ENCODE measurements around the gene RABL3.

The RABL3 gene

GRCh38 chr3:120752865-120753264 is 10.5 kb upstream of the RABL3 start:
- Histone ChIP-seq H2AFZ (ENCODE audit: low read length) (no peak overlapping the region), H3K9me3 (ENCODE audit: low read length) (no peaks in the 10 kb centered on the region), H3K36me3 (ENCODE audit: insufficient read depth, low read length) (peaks cover 56% of the 10 kb centered on the region), H3F3A (ENCODE audit: insufficient read depth, low read length) (no peaks in the 10 kb centered on the region), H3K9ac (ENCODE audit: low read length) (no peak overlapping the region), H4K20me1 (ENCODE audit: insufficient read depth, low read length) (no peaks in the 10 kb centered on the region), H3K79me2 (ENCODE audit: insufficient read depth, low read length) (peaks cover 39% of the 10 kb centered on the region; the same call in 1 of the 2 replicates), H3K27me3 (ENCODE audit: insufficient read depth, low read length) (no peaks in the 10 kb centered on the region), H3K4me2 (ENCODE audit: low read length) (no peak overlapping the region), H3K4me3 (ENCODE audit: low read depth, low read length, poor library complexity, severe bottlenecking) (no peak overlapping the region), H3K4me1 (ENCODE audit: insufficient read depth, low read length, severe bottlenecking) (no peaks in the 10 kb centered on the region), H3K27ac (ENCODE audit: low read depth, low read length, poor library complexity, severe bottlenecking) (no peak overlapping the region), H3K9me2 (ENCODE audit: low read depth, low read length) (no peaks in the 10 kb centered on the region)
- TF ChIP-seq, protein P1, sequence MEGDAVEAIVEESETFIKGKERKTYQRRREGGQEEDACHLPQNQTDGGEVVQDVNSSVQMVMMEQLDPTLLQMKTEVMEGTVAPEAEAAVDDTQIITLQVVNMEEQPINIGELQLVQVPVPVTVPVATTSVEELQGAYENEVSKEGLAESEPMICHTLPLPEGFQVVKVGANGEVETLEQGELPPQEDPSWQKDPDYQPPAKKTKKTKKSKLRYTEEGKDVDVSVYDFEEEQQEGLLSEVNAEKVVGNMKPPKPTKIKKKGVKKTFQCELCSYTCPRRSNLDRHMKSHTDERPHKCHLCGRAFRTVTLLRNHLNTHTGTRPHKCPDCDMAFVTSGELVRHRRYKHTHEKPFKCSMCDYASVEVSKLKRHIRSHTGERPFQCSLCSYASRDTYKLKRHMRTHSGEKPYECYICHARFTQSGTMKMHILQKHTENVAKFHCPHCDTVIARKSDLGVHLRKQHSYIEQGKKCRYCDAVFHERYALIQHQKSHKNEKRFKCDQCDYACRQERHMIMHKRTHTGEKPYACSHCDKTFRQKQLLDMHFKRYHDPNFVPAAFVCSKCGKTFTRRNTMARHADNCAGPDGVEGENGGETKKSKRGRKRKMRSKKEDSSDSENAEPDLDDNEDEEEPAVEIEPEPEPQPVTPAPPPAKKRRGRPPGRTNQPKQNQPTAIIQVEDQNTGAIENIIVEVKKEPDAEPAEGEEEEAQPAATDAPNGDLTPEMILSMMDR (IDR thresholded peaks at IDR 0.05; ENCODE audit: low read length), result no peak
- no peak for TF ChIP-seq EZH2 (IDR thresholded peaks at IDR 0.05; ENCODE audit: borderline replicate concordance, low read length)

GRCh38 chr3:120752230-120752629 is 9.9 kb upstream of the RABL3 start:
- TF ChIP-seq EZH2 (IDR thresholded peaks at IDR 0.05; ENCODE audit: borderline replicate concordance, low read length), result no peak
- TF ChIP-seq, protein P1 (IDR thresholded peaks at IDR 0.05; ENCODE audit: low read length), result no peak
- Histone ChIP-seq H3K79me2 (ENCODE audit: insufficient read depth, low read length) (peaks cover 35% of the 10 kb centered on the region; the same call in 1 of the 2 replicates), H3K9ac (ENCODE audit: low read length) (no peak overlapping the region), H3K27me3 (ENCODE audit: insufficient read depth, low read length) (no peaks in the 10 kb centered on the region), H3K9me2 (ENCODE audit: low read depth, low read length) (no peaks in the 10 kb centered on the region), H3F3A (ENCODE audit: insufficient read depth, low read length) (no peaks in the 10 kb centered on the region), H3K9me3 (ENCODE audit: low read length) (no peaks in the 10 kb centered on the region), H3K4me3 (ENCODE audit: low read depth, low read length, poor library complexity, severe bottlenecking) (no peak overlapping the region), H3K36me3 (ENCODE audit: insufficient read depth, low read length) (peaks cover 56% of the 10 kb centered on the region), H3K4me1 (ENCODE audit: insufficient read depth, low read length, severe bottlenecking) (no peaks in the 10 kb centered on the region), H3K4me2 (ENCODE audit: low read length) (no peak overlapping the region), H3K27ac (ENCODE audit: low read depth, low read length, poor library complexity, severe bottlenecking) (no peak overlapping the region), H4K20me1 (ENCODE audit: insufficient read depth, low read length) (no peaks in the 10 kb centered on the region), H2AFZ (ENCODE audit: low read length) (no peak overlapping the region)

GRCh38 chr3:120749843-120750242 is 7.5 kb upstream of the RABL3 start:
- Histone ChIP-seq H4K20me1 (ENCODE audit: insufficient read depth, low read length) (no peaks in the 10 kb centered on the region), H3K9me2 (ENCODE audit: low read depth, low read length) (no peaks in the 10 kb centered on the region), H3K27me3 (ENCODE audit: insufficient read depth, low read length) (no peaks in the 10 kb centered on the region), H3K27ac (ENCODE audit: low read depth, low read length, poor library complexity, severe bottlenecking) (no peak overlapping the region), H3K4me2 (ENCODE audit: low read length) (no peak overlapping the region), H3K9me3 (ENCODE audit: low read length) (no peaks in the 10 kb centered on the region), H3K36me3 (ENCODE audit: insufficient read depth, low read length) (peaks cover 50% of the 10 kb centered on the region), H2AFZ (ENCODE audit: low read length) (no peak overlapping the region), H3K4me1 (ENCODE audit: insufficient read depth, low read length, severe bottlenecking) (no peaks in the 10 kb centered on the region), H3F3A (ENCODE audit: insufficient read depth, low read length) (no peaks in the 10 kb centered on the region), H3K79me2 (ENCODE audit: insufficient read depth, low read length) (peaks cover 42% of the 10 kb centered on the region), H3K9ac (ENCODE audit: low read length) (no peak overlapping the region), H3K4me3 (ENCODE audit: low read depth, low read length, poor library complexity, severe bottlenecking) (no peak overlapping the region)
- no peak for TF ChIP-seq EZH2 (IDR thresholded peaks at IDR 0.05; ENCODE audit: borderline replicate concordance, low read length)
- TF ChIP-seq, protein P1 (IDR thresholded peaks at IDR 0.05; ENCODE audit: low read length), result no peak

Data from OCI-LY1 (cell line).